ENCODE data around the gene R3HDM2. TPM values are rescaled to one million over a fixed set of nuclear protein-coding genes. Genes with fewer than 3 reads are reported as not detected.
"Not testable (repeated sequence)": the region's sequence is repeated elsewhere in the genome, so short reads cannot be mapped to it uniquely, and the experiment has no call there.

R3HDM2 gene
- total RNA-seq, 4 donors from 2014 or later, result 30.7 to 40.8 (median 35.5) TPM

DNA sequence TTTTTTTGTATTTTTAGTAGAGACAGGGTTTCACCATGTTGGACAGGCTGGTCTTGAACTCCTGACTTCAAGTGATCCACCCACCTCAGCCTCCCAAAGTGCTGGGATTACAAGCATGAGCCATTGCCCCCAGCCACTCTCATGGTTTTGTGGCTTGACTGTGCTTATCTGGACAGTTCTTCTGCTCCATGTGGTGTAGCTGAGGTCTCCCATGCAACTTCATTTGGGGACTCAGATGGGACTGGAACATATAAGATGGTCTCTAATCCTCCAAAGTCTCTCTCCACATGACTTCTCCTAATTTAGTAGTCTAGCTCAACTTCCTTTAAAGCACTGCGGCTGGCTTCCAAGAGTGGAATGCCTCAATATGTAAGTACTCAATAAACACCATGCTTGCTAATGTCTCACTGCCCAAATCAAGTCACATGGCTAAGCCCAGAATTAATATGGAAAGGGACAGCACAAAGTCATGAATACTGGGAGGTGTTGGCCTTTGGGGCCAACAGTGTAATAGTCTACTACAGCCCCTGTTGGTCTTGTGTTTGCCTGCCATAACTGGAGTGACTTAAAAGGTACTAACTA is 11.1 kb upstream of the R3HDM2 start:
- Histone ChIP-seq H3K27me3 (no peaks in the 10 kb centered on the region), H3K36me3 (no peaks in the 10 kb centered on the region), H3K9me3 (no peaks in the 10 kb centered on the region), H3K4me1 (peaks cover 5 to 7% of the 10 kb centered on the region in 2 donors), H3K4me3 (replicated peaks in 1 of 3) (no peak overlapping the region), H3K27ac (no peak overlapping the region)
- DNase-seq, result no peak
- no peak for TF ChIP-seq POLR2A (IDR thresholded peaks at IDR 0.05)
- no peak for TF ChIP-seq CTCF (IDR thresholded peaks at IDR 0.05)
- 53 to 100% methylated on average over 1 of the region's 1 CpG for WGBS, 2 donors
- intact Hi-C loops (cut with DNase I), result no loop called here

DNA sequence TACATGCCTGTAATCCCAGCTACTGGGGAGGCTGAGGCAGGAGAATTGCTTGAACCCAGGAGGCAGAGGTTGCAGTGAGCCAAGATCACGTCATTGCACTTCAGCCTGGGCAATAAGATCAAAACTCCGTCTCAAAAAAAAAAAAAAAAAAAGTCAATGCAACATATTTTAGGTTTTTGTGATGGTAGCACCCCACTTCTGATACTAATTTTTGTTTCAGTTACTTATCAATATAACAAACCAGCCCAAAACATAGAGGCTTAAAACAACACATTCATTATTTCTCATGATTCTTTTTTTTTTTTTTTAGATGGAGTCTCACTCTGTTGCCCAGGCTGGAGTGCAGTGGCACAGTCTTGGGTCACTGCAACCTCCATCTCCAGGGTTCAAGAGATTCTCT is 10.6 kb upstream of the R3HDM2 start:
- H3K27ac ChIP-seq; H3K4me3 ChIP-seq (replicated peaks in 1 of 3); DNase-seq; H3K36me3 ChIP-seq; H3K4me1 ChIP-seq; H3K27me3 ChIP-seq; H3K9me3 ChIP-seq; intact Hi-C loops (cut with DNase I): not testable (repeated sequence)
- 82 to 89% methylated on average over 2 of the region's 2 CpGs for WGBS, 2 donors

GRCh38 chr12:57439762-57440266 is 9.0 kb upstream of the R3HDM2 start:
- no peak overlapping the region for H3K4me3 ChIP-seq (replicated peaks in 1 of 3)
- no peaks in the 10 kb centered on the region for H3K27me3 ChIP-seq
- intact Hi-C loops (cut with DNase I), result no loop called here
- no peak overlapping the region for H3K27ac ChIP-seq
- DNase-seq, result no peak
- no peaks in the 10 kb centered on the region for H3K9me3 ChIP-seq
- 77 to 86% methylated on average over 4 of the region's 4 CpGs for WGBS, 2 donors
- TF ChIP-seq CTCF (IDR thresholded peaks at IDR 0.05) (no peak), POLR2A (IDR thresholded peaks at IDR 0.05) (no peak)
- no peaks in the 10 kb centered on the region for H3K36me3 ChIP-seq
- peaks cover 2 to 5% of the 10 kb centered on the region in 2 donors for H3K4me1 ChIP-seq

- no peaks in the 10 kb centered on the region for H3K27me3 ChIP-seq
- no peak for DNase-seq
- peaks cover 11 to 14% of the 10 kb centered on the region in 2 donors for H3K4me1 ChIP-seq
- H3K36me3 ChIP-seq, result no peaks in the 10 kb centered on the region
- TF ChIP-seq POLR2A (IDR thresholded peaks at IDR 0.05) (no peak), CTCF (IDR thresholded peaks at IDR 0.05) (no peak)
- no peak overlapping the region for H3K27ac ChIP-seq
- no peaks in the 10 kb centered on the region for H3K9me3 ChIP-seq
- intact Hi-C loops (cut with DNase I), result no loop called here
- H3K4me3 ChIP-seq (replicated peaks in 1 of 3), result no peak overlapping the region
- 90 to 100% methylated on average over 1 of the region's 1 CpG for WGBS, 2 donors
These were observed 7.6 kb upstream of the R3HDM2 start for GRCh38 chr12:57438400-57438799.

DNA sequence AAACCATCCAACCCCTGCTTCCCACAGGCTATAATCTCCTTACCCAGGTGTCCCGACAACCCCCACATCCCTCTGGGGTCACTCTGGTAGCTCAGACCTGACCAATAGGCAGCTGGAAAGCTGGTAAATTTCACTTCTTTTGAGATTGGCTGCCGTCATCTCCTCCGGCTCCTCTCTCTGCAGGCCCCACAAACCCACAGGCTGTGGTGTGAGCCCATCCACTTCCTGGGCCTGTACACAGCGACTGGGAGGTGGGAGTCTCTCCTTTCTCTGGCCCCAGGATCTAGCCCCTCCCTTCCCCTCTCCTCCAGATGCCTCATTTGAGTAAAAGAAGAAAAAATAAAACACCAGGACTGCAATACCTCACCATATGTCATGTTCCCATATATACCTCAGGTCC is 4.5 kb upstream of the R3HDM2 start:
- 62 to 89% methylated on average over 4 of the region's 4 CpGs for WGBS, 2 donors
- no peak overlapping the region for H3K4me3 ChIP-seq (replicated peaks in 1 of 3)
- intact Hi-C loops (cut with DNase I), result no loop called here
- no peak for DNase-seq
- H3K27ac ChIP-seq, result peak overlapping the region; percentile 21 to 51 (median 47)
- TF ChIP-seq POLR2A (IDR thresholded peaks at IDR 0.05), result no peak
- no peak for TF ChIP-seq CTCF (IDR thresholded peaks at IDR 0.05)
- H3K4me1 ChIP-seq, result peaks cover 15 to 22% of the 10 kb centered on the region in 2 donors
- H3K36me3 ChIP-seq, result no peaks in the 10 kb centered on the region
- H3K9me3 ChIP-seq, result no peaks in the 10 kb centered on the region
- no peaks in the 10 kb centered on the region for H3K27me3 ChIP-seq
